OCI-LY1 (cell line): Measurements from ENCODE around the gene RPL39L.

ENCODE experiments used
- EZH2 ChIP-seq: fragments of 200-600 bp; sonication (generic), shearing (Covaris generic); IDR thresholded peaks from 2 replicates; pipeline ENCODE4 v1.8.0; 2017; ENCODE audit warnings: borderline replicate concordance, mixed run types, mild to moderate bottlenecking, antibody characterized with exemption, low read length, moderate library complexity, mixed read lengths
- TF ChIP-seq, protein P1 (sequence below): fragments of 200-600 bp; sonication (generic), shearing (Covaris generic); IDR thresholded peaks from 2 replicates; pipeline ENCODE4 v1.5.1; 2017; ENCODE audit warnings: mild to moderate bottlenecking, antibody characterized with exemption, low read length, moderate library complexity, mixed read lengths

DNA sequence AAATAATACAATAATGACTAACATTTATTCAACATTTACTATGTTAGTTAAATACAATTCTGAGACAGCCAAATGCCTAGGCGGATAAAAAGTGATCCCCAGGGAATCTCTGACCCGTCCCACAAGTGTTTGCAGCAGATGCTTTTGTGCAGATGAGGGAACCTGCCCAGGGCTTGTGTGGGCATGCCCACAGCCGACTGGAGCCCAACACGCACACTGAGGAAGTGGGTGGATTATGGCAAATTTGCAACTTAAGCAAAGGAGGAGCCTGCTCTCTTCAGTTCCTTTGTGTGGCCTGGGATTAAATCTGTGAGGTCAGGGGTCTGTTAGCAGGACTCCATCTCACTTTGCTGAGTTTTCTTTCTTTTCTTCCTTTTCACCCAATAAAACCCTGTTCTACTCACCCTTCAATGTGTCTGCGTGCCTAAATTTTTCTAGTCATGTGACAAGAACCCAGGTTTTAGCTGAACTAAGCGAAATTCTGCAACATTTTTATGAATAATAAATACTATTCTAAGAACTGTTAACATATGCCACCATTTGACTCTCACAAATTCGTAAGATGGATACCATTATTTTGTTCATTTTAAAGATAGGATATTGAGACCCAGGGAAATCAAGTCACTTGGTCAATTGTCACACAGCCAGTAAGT, 44.0 kb upstream of the RPL39L start:
- TF ChIP-seq, protein P1, sequence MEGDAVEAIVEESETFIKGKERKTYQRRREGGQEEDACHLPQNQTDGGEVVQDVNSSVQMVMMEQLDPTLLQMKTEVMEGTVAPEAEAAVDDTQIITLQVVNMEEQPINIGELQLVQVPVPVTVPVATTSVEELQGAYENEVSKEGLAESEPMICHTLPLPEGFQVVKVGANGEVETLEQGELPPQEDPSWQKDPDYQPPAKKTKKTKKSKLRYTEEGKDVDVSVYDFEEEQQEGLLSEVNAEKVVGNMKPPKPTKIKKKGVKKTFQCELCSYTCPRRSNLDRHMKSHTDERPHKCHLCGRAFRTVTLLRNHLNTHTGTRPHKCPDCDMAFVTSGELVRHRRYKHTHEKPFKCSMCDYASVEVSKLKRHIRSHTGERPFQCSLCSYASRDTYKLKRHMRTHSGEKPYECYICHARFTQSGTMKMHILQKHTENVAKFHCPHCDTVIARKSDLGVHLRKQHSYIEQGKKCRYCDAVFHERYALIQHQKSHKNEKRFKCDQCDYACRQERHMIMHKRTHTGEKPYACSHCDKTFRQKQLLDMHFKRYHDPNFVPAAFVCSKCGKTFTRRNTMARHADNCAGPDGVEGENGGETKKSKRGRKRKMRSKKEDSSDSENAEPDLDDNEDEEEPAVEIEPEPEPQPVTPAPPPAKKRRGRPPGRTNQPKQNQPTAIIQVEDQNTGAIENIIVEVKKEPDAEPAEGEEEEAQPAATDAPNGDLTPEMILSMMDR, result no peak
- no peak for TF ChIP-seq EZH2
